Activated CD8-positive, alpha-beta T cell treated with anti-CD3 and anti-CD28 coated beads for 36 hours (primary cell): ENCODE data around the gene GFI1. TPM values are rescaled to one million over a fixed set of nuclear protein-coding genes. Genes with fewer than 3 reads are reported as not detected.

Experiments used
- ATAC-seq: fragments of 200-7000 bp; cut with Tn5 transposase; one replicate; pipeline ENCODE4 v1.10.0; 2021; ENCODE audit warnings: mild to moderate bottlenecking, moderate library complexity
- CTCF ChIA-PET: fragments of 350-600 bp; sonication (Branson Sonifier 250); formaldehyde crosslinking; loops from one replicate; lab custom pipeline; 2021; ENCODE audit warnings: antibody characterized with exemption; lab: Charles Lee
- POLR2A ChIA-PET: fragments of 350-600 bp; sonication (Branson Sonifier 250); formaldehyde crosslinking; loops from one replicate; lab custom pipeline; 2021; ENCODE audit warnings: antibody characterized with exemption; lab: Charles Lee
- DNase-seq: peaks from one replicate; pipeline ENCODE4 v3.0.0-alpha.2; 2020
- H3K27ac Mint-ChIP-seq: one replicate; pipeline ENCODE4 v1.8.0; 2021; ENCODE audit warnings: mild to moderate bottlenecking, mixed read lengths
- H3K27me3 Mint-ChIP-seq: one replicate; pipeline ENCODE4 v1.8.0; 2021; ENCODE audit warnings: mixed read lengths
- H3K36me3 Mint-ChIP-seq: one replicate; pipeline ENCODE4 v1.8.0; 2021; ENCODE audit warnings: low read depth, mixed read lengths
- H3K4me1 Mint-ChIP-seq: one replicate; pipeline ENCODE4 v1.8.0; 2021; ENCODE audit warnings: low read depth, mixed read lengths
- H3K4me3 Mint-ChIP-seq: one replicate; pipeline ENCODE4 v1.8.0; 2021; ENCODE audit warnings: mild to moderate bottlenecking, moderate library complexity, mixed read lengths
- H3K9me3 Mint-ChIP-seq: one replicate; pipeline ENCODE4 v1.8.0; 2021; ENCODE audit warnings: mixed read lengths
- intact Hi-C: fragments of 100-400 bp; cut with micrococcal nuclease; formaldehyde crosslinking; loops from one replicate; pipeline ENCODE4 v1.10.0; 2022
- total RNA-seq, 2 experiments: library from RNA; stranded (reverse); gene quantifications; one replicate each; pipeline ENCODE4 v1.2.3, GENCODE V29; 2021
- TF ChIP-seq, protein P1 (sequence below): fragments of 200-600 bp; IDR thresholded peaks from one replicate; pipeline ENCODE4 v1.8.0; 2022; ENCODE audit warnings: antibody characterized with exemption, mild to moderate bottlenecking

The GFI1 gene
- total RNA-seq, 2 experiments from 2014 or later = 54.3 to 55.3 TPM

DNA sequence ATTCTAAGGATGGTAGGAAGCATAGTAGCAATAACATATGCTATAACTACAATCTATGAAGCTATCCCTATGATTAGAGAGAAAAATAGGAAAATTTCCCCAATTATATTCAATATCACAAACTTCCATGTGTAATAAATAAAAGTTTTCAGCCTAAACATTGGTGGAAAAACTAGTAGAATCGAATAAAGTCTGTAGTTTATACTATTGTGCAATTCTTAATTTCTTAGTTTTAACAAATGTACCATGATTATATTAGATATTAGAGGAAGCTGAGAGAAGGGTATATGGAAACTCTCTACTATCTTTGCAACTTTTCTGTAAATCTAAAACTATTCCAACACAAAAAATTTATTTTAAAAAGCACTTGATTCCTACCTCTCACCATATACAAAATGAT lies 13.8 kb upstream of the GFI1 start:
- ATAC-seq (no peak), DNase-seq (no peak)
- peaks cover 43% of the 10 kb centered on the region for H3K4me1 Mint-ChIP-seq
- ChIA-PET CTCF (interaction anchor here (1.2 to 1.8 kb wide), 2 partner anchors 10 to 14 kb away, joined by 3 to 7 read pairs; partner anchors contain the start of gene GFI1), POLR2A (interaction anchor here (0.7 kb wide), 1 partner anchor 14 kb away, joined by 3 read pairs; the partner anchor contains the start of gene GFI1)
- H3K36me3 Mint-ChIP-seq = peaks cover 2% of the 10 kb centered on the region
- H3K9me3 Mint-ChIP-seq = no peaks in the 10 kb centered on the region
- TF ChIP-seq, protein P1, sequence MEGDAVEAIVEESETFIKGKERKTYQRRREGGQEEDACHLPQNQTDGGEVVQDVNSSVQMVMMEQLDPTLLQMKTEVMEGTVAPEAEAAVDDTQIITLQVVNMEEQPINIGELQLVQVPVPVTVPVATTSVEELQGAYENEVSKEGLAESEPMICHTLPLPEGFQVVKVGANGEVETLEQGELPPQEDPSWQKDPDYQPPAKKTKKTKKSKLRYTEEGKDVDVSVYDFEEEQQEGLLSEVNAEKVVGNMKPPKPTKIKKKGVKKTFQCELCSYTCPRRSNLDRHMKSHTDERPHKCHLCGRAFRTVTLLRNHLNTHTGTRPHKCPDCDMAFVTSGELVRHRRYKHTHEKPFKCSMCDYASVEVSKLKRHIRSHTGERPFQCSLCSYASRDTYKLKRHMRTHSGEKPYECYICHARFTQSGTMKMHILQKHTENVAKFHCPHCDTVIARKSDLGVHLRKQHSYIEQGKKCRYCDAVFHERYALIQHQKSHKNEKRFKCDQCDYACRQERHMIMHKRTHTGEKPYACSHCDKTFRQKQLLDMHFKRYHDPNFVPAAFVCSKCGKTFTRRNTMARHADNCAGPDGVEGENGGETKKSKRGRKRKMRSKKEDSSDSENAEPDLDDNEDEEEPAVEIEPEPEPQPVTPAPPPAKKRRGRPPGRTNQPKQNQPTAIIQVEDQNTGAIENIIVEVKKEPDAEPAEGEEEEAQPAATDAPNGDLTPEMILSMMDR = no peak
- intact Hi-C loops = no loop called here
- no peaks in the 10 kb centered on the region for H3K27me3 Mint-ChIP-seq
- H3K27ac Mint-ChIP-seq = no peak overlapping the region
- H3K4me3 Mint-ChIP-seq = no peak overlapping the region

DNA sequence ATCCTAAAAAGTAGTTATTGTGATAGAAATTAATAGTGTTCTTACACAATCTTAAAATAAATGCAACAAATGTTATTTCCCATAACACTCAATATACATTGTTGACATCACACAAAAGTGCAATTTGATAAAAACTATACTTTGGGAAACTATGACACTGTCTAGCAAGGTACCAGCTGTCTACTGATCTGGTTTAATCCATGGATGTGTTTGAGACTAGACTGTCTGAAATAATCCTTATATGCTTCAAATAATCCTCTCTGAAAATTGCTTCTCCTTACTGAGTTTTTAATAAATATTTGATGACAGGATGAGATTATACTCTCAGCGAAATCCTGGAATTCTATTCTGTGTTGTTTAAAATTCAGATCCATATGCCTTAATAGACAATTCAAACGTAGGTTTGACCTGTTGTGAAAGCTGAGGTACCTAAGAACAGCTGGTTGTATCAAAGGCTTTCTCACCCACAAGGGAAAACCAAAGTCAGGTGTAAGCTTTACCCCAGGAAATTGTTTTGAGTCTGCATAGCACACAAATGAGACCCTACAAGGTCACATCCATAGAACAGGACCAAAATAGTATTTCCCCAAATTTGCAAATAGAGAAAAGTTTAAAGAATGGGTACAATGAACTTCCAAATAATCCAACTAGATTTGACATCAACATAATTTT lies 8.8 kb upstream of the GFI1 start:
- ChIA-PET POLR2A (no interaction called here), CTCF (interaction anchor here (1.0 kb wide), 1 partner anchor 10 kb away, joined by 3 read pairs; no protein-coding TSS in a partner anchor)
- Mint-ChIP-seq H3K27me3 (no peaks in the 10 kb centered on the region), H3K4me1 (peaks cover 32% of the 10 kb centered on the region), H3K9me3 (no peaks in the 10 kb centered on the region), H3K4me3 (no peak overlapping the region), H3K27ac (no peak overlapping the region), H3K36me3 (peaks cover 12% of the 10 kb centered on the region)
- TF ChIP-seq, protein P1 = no peak
- DNase-seq (no peak), ATAC-seq (peak; percentile 52)
- intact Hi-C loops = no loop called here

DNA sequence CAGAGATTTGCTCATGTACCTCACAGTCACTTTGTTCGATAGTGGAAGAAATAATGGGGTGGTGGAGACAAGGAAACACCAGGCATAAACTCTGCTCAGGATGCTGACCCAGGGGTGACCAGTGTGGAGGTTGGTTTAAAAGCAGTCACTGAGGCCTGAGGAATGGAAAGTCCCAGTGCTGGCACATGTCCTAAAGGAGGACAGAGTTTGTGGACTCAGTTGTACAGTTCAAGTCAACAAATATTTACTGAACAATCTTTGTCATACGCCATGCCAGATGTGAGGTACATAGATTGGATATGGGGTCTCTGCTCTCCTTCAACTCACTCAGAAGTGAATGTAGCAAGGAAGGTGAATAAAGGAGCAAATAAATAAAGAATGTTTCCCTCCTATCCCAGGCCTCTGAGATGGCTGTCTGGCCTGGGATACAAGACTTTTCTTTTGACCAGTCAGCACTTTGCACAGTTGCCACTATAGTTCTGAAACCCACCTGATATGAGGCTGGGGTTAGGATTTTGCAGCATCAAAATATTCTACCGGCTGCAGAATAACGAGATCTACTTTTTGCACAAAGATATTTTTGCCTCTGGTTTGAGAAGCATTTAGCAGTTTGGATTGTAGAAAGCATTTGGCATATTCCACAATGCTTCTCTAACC lies 7.9 kb upstream of the GFI1 start:
- TF ChIP-seq, protein P1 = no peak
- Mint-ChIP-seq H3K9me3 (no peaks in the 10 kb centered on the region), H3K27ac (no peak overlapping the region), H3K27me3 (no peaks in the 10 kb centered on the region), H3K4me3 (no peak overlapping the region), H3K36me3 (peaks cover 12% of the 10 kb centered on the region), H3K4me1 (peaks cover 30% of the 10 kb centered on the region)
- intact Hi-C loops = no loop called here
- no peak for ATAC-seq
- ChIA-PET POLR2A (interaction anchor here (0.7 to 1.4 kb wide), 3 partner anchors 12 to 110 kb away, joined by 3 read pairs; no protein-coding TSS in a partner anchor), CTCF (interaction anchor here (1.1 kb wide), 1 partner anchor 93 kb away, joined by 3 read pairs; no protein-coding TSS in a partner anchor)
- DNase-seq = no peak

DNA sequence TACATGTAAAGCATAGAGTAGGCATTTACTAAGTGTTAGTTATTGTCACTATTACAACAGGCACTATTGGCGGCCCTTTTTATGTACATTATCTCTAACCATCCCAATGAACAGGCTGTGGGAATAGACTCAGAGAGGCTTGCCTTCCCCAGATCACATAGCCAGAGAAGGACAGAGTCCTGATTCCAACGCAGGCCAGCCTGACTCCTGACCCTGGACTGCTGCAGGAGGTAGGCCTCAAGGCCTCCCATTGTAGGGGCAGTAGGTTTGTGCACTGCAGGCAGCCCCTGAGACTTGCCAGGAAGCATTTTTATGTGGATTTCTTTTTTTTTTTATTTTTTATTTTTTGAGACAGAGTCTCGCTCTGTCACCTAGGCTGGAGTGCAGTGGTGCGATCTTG lies 6.4 kb upstream of the GFI1 start:
- DNase-seq = no peak
- Mint-ChIP-seq H3K4me3 (no peak overlapping the region), H3K36me3 (peaks cover 23% of the 10 kb centered on the region), H3K4me1 (peaks cover 40% of the 10 kb centered on the region), H3K9me3 (no peaks in the 10 kb centered on the region), H3K27me3 (no peaks in the 10 kb centered on the region), H3K27ac (no peak overlapping the region)
- TF ChIP-seq, protein P1 = no peak
- ChIA-PET POLR2A (interaction anchor here (1.0 to 1.1 kb wide), 2 partner anchors 11 to 104 kb away, joined by 3 read pairs; no protein-coding TSS in a partner anchor), CTCF (interaction anchor here (1.1 kb wide), 1 partner anchor 94 kb away, joined by 3 read pairs; no protein-coding TSS in a partner anchor)
- ATAC-seq = no peak
- intact Hi-C loops = no loop called here
